HG03045 (cell line): Measurements from ENCODE around the gene ITGB6.

Source experiments
- ATAC-seq: cut with Tn5 transposase; IDR thresholded peaks from one replicate; pipeline ENCODE4 v1.9.1; 2021; ENCODE audit warnings: mild to moderate bottlenecking, moderate library complexity; ENCODE audit not compliant: unreplicated experiment

Gene ITGB6

DNA sequence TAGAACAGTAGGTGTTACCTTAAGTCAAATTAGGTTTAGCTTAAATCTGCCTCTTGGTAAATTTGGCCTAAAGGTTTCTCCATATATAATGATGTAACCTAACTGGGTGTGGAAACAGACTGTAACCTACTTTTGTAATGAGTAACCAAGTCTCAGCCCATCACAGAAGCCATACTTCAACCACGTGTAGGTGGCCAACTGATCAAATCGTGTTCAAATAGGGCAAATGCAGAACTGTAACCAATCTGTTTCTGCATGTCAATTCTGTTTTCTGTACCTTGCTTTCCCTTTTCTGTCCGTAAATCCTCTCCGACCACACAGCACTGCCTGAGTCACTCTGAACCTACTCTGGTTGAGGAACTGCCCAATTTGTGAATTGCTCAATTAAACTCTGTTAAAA lies 103.7 kb downstream of the ITGB6 start:
- no peak for ATAC-seq

- no peak for ATAC-seq
These were observed 107.6 kb downstream of the ITGB6 start for GRCh38 chr2:160092445-160092844.

GRCh38 chr2:160091381-160091780 lies 108.7 kb downstream of the ITGB6 start:
- no peak for ATAC-seq

DNA sequence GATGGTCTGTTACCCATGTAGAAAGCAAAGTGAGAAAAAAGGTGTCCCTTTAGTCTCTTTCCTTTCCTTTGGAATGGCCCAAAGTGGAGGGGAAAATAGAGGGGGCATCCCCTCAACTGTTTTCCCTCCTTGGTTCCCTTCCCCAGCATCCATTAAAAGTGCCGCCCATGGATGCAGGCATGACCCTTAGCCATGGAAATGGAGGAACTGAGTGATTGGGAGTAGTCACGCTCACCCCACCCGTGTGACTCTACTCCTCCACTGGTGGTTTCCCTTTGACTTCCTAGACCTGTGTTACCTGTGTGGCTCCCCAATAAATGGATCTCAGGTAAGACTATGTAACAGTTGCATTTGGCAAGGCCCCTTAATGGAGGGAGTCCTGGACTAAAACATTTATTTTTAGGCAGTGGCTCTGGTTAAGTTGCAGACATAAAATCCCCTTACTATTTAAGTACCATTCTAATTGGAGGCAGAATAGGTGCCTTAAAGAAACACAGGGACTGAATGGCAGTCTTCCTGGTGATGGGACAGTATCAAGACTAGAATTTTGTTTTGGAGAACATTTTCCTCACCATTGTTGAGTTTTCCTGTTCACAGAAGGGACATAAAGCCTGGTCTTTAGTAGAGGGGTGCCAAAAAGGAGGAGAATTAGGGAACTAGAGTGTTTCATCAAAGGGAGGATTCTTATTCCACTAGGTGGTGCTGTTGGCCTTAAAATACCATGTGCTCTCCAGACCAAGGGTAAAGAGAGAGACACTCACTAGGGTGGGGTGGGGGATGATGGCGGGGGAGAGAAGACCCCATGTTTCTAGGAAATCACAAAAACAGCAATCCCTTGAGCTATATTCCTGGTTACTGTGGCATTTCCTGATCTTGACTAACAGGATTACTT lies 112.0 kb downstream of the ITGB6 start:
- no peak for ATAC-seq

DNA sequence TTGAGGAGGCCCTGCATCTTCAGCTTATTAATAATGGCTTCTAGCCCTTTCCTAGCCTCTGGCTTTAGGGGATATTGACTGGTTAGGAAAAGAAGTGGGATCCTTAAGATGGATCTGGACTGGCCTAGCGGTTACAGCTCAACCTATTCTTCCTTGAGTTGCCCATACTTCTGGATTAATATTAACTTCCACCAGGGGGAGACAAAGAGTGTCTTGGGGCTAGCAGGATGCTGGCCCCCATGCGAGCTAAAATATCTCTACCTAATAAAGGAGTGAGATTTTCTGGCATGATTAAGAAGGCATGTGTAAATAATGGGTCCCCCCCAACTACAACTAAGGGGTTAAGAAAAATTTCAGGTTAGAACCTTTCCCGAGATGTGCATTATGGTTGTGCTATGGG lies 114.4 kb downstream of the ITGB6 start:
- ATAC-seq, result no peak

DNA sequence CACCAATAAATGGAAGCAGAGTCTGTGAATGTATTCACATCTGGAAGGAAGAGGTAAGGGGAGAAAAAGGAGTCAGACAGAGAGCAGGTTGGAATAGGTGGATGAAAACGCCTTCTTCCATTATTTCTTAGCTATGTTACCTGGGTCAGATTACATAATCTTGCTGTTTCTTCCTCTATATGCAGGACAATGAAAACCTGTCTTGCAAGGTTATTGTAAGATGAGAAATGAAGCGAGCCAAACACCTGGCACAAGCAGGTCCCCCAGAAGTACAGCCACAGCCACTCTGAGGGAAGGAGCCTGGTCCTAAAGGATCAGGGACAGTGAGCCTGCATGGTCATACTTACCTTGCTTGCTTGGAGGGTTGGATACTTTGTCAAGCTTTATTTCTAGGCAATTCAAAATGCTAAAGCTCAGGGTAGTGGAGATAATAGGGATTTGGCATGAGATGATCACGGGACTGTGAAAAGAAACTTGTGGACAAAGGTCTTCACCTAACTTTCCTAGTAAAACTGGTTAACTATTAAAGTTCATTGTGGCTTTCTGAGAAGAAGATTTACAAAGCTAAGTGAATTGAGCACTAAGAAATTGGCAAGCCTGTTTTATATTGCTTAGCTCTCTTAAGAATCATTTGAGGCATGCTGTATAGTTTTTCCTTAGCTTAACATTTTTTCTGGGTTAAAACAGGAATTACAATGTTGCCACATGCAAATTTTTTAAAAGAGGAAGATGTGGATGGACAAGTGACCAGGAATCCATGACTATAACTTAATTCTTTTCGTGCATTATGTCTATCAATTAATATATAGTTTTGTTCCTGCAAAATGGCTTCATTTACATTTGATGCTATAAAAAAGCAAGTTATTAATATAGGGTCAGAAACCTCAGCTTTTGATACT lies 121.9 kb downstream of the ITGB6 start:
- ATAC-seq, result no peak

DNA sequence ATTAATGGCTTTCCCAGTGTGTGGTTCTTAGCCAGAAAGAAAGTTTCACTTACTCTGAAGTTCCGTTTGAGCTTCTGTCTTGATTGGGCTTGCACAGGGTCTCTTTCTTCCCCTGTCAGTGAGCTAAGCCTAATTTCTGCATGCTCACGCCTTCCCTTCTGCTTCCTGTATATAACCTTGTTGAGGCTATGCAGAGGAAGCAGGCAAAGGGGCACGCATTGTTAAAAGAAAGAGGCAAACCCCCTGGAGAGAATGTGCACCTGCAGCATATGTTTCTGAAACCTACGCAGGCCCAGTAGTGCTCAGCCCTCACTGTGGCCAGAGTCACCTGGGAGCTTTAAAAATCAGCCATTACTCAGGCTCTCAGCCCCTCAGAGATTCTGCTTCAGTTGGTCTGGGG lies 123.2 kb downstream of the ITGB6 start:
- ATAC-seq, result no peak

DNA sequence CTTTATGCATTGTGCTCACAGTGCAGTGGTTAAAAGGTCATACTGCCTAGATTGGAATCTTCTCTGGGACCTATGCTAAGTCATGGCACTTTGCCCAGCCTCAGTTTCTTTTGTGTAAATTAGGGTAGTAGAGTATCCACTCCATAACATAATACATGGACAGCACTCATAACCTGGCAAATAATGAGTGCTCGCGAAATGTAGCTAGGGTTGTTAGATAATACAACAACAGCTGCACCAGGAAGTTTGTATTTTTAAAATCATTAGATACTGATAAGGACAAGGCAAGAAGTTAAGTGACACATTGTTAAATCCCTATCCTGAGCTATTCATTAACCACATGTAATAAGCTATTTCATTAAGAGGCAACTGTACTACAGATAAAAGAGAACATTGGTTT lies 123.8 kb downstream of the ITGB6 start:
- ATAC-seq, result no peak

GRCh38 chr2:160075171-160075570 lies 124.9 kb downstream of the ITGB6 start:
- ATAC-seq, result no peak

DNA sequence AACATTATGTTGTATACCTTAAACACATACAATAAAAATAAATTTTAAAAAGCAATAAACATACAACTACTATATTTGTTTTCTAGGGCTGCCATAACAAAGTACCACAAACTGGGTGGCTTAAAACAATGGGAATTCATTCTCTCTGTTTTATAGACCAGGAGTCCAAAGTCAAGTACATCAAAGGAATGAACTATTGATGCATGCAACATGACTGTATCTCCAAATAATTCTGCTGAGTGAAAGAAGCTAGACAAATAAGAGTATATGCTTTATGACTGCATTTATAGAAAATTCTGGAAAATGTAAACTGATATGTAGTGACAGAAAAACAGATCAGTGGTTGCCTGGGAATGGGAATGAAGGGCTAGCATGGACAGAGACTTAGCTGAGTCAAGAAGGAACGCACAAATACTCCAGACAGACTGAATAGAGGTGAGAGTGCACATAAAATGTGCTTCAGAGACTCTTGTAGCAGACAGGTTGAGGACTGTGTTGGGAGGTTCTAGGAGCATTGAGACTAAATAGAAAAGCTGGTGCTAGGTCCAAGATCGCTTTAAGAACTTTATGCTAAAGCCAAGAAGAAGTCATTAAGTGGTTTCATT lies 126.7 kb downstream of the ITGB6 start:
- ATAC-seq, result no peak

DNA sequence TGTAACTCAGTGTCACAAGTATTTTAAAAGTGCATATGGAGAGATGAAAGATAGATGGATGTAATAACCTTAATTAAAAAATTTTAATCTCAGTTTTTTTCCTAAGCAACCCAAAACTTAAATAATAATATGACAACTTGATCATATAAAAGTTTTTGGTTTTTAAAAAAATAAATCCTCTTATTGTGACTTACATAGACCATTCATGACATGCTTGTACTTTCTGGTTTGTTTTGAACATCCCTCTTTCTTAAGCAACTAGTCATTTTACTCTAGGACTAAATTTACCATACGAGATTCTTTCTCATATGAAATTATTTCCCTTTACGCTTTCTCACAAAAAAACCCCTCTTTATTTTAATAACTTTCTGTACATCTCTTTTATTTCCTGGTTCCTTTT lies 131.2 kb downstream of the ITGB6 start:
- no peak for ATAC-seq

- ATAC-seq, result no peak
These were observed 135.2 kb downstream of the ITGB6 start for GRCh38 chr2:160064916-160065315.

GRCh38 chr2:160063879-160064612 lies 136.0 kb downstream of the ITGB6 start:
- ATAC-seq, result no peak

GRCh38 chr2:160063271-160063670 lies 136.8 kb downstream of the ITGB6 start:
- no peak for ATAC-seq

DNA sequence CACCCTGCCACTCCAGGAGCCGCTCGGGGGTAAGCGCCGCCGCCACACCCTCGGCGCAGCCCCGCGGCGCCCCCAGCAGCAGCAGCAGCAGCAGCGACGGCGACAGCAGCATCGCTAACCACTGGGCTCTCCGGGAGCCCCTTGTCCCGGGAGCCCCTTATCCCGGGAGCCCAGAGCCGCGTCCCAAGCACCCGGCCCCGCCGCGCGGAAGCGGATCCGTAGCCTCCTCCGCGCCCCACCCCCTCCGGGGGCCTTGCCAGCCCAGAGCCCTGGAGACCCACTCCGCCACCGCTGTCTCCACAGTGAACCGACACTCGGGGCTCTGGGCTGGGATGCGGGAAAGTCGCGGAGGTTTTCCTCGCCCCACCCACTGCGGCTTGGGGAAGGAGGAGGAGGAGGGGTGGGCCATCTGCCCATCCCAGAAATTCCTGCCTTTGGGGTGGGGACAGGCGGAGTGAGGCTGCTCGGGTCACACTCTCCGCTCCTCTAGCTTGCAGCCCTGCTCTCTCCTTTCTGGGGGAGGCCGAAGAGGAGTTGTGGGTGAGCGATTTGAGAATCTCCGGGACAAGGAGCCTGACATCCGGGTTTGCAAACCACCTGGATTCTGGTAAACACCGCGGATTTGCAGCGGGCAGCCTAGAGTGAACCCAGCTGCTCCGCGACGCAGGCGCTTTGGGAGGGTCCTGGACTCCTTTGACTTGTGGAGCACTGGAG lies 137.6 kb downstream of the ITGB6 start, which contains the start of gene PLA2R1:
PLA2R1 (minus strand) TSS at position 324 of the 714 bp plus-strand sequence; CDS start at position 112, 212 bp downstream.
- no peak for ATAC-seq

DNA sequence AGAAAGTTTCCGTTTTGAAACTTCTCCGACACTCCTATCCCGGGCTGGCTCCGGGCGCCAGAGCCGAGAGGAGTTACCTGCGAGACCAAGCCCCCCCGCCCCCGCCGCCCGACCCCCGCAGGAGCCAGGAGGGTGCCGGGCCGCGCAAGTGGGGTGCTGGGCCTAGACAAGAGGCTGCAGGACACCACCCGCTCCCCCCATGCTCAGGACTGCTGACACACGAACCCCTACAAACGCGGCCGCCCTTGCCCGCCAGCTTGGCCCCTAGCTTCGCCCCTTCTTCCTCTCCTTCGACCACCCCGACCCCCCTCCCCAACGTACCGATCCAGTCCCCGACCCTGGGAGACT lies 138.2 kb downstream of the ITGB6 start:
- no peak for ATAC-seq

- no peak for ATAC-seq
These were observed 138.5 kb downstream of the ITGB6 start for GRCh38 chr2:160061533-160061932.

GRCh38 chr2:160060297-160060696 lies 139.8 kb downstream of the ITGB6 start:
- ATAC-seq, result no peak

DNA sequence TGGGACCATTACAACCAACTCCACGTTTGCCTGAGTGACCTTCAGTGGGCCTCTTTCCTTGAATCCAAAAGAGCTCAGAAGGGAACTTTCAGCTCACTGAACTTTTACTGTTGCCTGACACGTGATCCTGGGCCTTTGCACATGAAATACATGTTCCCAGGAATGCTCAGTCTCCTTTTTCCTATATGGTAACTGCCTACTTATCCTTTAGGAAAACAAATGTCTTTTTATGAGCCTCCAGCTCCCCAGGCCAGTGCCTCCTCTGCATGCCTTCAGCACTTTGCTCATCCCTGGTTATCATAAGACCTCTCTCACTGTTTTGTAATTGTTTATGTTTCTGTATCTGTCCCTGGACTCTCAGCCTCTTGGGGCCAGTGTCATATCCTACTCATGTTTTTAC lies 142.7 kb downstream of the ITGB6 start:
- ATAC-seq, result no peak

GRCh38 chr2:160055726-160056108 lies 144.4 kb downstream of the ITGB6 start:
- no peak for ATAC-seq
